Endothelial cell of hepatic sinusoid (primary cell): ENCODE data around the gene IMPDH2.
"Not testable (repeated sequence)": the region's sequence is repeated elsewhere in the genome, so short reads cannot be mapped to it uniquely, and the experiment has no call there.

ENCODE experiments used
- in situ Hi-C: cut with HindIII; loops from 2 replicates; pipeline ENCODE4 v1.10.0; 2017; ENCODE audit warnings: low sequenced_read_pairs

IMPDH2 gene

DNA sequence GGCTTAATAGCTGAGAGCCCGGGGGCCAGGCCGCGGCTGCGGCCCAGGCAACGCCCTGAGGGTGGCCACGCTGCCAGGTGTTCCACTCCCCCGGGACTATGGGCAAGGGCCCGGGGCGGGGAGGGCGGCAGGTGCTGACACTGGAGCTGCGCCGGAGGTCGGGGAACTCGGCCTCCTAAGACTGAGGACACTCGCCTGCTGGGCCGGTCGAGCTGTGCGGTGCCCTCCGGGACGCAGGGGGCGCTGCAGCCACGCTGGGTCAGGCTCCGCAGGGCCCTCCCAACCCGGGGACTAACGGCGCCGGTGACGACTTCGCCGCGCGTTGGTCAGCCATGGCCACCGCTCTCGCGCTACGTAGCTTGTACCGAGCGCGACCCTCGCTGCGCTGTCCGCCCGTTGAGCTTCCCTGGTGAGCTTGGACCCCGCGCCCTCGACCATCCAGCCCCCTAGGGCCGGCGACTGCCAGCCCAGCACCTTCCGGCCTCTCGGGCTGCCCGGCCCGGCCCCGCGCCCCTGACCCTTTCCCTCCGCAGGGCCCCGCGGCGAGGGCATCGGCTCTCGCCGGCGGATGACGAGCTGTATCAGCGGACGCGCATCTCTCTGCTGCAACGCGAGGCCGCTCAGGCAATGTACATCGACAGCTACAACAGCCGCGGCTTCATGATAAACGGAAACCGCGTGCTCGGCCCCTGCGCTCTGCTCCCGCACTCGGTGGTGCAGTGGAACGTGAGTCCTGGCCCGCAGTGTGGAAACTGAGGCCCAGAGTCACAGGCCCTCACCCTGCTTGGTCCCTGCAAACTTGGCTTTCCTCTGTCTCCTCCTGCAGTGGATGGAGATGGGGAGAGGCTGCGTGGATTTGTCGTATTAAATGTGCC, 7.1 kb downstream of the IMPDH2 start, which contains the start of gene NDUFAF3:
NDUFAF3 (plus strand) TSS at position 309 of the 875 bp plus-strand sequence; CDS start at position 333, 24 bp downstream.
- in situ Hi-C loops = no loop called here

DNA sequence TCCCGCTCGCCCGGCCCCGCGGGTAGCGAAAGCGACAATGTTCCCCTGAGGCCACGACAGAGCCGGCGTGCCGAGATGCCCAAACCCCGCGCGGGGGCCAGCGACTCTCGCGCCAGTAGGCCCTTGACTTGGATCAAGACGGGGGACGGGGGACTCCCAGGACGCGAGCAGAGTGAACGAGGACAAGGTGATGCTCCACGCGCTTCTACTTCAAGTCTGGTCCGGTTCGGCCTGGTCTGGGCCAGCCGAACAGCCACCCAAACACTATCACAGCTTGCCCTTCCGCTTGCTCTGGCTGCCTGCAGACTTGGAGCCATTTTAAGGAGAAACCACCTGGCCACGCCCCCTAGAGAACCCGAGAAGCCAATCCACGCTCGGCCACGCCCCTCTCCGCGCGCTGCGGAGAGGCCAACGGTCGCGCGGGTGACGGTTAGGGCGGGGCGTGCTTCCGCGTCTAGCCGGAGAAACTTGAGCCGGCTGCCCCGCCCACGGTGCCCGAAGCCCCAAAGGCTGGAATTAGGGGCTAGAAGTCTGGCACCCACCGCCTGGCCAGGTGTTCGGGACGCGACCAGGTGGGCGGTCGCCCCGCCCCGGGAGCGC, 7.9 kb downstream of the IMPDH2 start:
- in situ Hi-C loops = no loop called here

DNA sequence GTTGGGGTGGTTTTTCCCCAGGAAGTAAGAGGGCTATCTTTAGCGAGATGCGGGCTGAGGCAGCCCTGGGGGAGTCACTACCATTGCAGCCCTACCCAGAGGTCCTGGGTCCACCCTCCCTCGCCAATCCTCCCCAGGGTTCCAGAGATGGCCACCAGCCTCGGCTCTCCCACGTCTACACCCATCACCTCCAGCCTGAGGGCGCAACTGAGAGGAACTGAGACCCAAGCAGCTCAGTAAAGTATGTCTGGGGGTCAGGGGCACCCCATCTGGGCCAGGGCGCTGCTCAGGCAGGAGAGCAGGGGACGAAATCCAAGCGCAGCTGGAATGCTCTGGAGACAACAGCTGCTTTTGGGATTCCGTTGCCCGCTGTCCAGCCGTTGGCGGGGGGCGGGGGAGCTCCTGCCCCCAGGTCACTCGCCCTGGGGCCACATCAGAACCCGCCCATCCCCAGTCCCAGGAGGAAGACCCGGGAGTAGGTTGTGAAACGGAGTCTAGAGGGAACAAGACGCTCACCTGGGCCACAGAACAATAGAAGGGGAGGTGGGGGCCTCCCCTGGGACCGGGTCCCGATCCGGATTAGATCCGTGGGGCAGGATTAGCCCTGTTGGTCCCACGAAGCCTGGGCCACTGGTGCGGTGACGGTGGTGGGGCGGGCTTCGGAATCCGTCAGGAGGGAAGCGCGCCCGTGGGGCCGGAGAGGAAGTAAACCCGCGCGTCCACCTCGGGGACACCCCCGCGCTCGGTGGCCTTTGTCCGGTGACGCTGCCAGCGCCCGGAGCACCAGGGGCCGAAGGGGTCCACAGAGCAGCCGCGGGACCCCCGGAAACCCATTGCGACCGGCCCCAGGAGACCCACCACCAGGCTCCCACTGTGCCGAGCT, 8.6 kb downstream of the IMPDH2 start:
- in situ Hi-C loops = no loop called here

DNA sequence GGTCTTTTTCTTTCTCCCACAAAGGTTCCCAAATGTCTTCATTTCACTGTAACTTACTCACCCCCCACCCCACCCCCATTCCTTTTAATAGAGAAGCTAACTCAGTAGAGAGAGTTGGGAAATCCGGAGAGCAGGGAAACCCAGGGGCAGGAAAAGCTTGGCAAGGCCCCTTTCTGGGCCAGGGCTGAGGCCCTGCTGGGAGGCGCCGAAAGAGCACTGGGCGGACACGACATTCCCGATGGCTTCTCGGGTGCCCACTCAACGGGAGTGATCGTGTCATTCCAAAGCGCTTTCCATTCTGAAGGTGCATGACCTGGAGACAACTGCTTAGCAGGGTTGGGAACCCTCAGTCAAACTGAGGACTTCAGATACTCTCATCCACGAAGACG, 9.3 kb downstream of the IMPDH2 start:
- in situ Hi-C loops = no loop called here

DNA sequence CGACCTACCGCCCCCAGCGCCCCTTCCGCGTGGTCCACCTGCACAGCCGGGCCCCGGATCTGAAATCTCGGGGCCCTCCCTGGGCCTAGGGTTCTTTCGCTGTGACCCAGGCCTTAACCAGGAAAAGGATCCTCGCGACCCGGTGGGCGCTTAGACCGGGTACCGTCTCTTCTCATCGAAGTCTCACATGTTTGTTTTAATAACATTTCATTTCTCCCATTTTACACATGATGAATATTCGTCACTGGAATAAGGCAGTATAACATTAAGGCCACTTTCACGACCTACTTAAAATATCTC, 10.5 kb downstream of the IMPDH2 start:
- in situ Hi-C loops = no loop called here

DNA sequence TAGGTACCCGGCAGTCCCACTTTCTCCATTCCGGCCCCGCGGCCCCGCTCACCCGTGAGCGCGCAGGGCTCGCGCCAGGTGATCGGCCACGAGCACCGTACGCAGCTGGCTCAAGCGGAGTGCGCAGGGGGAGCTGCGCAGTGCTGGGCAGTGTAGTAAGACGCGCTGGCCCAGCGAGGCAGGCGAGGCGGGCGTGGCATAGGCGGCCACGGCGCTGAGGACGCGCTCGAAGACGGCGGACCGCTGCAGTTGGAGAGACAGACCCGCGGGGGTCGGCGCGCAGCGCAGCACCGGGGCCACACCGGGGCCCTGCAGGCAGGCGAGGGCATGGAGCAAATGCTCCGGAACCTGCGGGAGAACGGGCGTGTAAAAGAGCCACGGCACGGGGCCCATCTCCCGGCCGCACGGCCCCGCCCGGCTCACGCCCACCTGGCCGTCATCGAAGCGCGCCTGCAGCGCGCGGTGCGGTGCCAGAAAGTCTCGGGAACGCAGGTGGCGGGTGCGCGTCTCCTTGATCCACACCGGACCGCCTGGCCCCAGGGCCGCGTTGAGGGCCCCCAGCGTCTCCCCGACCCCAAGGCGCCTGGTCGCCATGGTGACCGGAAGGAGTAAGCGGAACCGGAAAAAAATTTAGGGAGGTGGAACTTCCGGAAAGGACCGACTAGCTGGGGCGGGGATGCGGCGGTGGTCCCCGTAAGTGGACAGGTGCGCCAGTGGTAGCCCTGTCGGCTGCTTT, 11.1 kb downstream of the IMPDH2 start, which contains the start of gene DALRD3:
DALRD3 (minus strand) TSS at position 610 of the 736 bp plus-strand sequence; CDS start at position 594, 16 bp downstream.
- in situ Hi-C loops = no loop called here

DNA sequence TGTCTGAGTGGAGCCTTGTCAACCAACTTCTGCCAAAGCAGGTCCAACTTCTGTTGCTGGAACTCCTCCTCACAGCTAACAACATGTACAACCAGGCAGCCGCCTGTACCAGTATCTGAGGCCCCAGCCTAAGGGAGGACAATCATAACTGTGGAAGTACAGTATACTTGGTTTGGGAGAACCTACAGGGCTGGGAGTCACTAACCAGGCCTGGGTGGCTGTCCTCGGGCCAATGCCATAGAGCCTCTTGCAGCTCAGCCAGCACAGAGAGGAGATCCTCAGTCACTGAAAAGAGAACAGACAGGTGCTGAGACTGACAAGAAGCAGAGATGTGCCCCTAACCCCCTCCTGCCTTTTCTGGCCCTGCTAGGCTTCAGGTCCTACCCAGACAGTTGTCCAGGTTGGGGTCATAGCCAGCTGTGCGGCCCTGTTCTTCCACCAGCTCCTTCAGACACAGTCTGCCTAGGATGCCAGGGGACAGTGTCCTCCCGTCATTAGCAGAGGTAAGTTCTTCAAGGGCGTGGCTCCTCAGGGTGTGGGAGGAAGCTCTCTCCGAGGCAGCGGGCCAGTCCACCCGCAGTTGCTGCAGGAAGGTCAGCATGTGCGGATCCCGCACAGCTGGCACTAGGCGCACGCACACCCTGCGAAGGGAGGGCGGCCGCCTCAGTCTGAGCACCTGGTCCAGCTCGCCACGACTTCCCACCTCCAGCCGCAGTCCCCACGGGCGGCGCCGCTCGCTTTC, 11.8 kb downstream of the IMPDH2 start:
- in situ Hi-C loops = no loop called here

DNA sequence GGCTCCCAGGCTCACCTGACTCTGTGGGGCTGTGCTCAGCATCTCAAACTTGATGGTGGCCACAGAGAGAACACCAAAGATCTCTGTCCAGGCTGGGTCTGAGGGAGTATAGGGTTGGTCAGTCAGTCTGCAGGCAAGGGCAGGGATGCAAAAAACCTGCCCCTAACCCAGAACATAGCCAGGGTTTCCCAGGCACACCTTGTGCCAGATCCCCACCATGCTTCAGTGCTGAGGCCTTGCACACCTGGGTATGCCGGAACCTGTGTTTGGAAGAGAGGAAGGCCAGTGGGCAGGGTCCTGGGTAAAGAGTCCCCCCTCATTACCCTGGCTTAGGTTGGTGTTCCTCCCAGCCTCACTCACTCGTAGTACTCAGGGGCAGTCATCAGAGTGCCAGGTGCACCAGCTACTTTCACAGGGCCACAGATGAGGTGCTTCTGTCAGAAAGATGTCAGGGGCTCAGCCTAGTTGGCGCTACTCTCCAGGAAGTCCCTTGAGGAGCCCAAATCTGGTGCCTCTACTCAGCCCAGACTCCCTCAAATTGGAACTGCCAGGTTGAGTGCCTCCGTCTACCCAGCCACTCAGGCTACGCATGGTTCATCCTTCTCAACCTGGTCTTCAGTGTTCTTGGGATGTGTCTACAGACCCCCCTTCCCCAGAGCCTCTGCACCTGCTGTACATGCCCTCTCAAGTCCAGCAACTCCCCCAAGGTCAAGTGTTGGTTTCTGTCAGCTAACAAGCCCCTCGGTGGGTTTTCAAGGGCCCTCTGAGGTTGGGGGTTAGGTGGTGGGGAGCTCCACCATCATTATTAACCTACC, 12.6 kb downstream of the IMPDH2 start:
- in situ Hi-C loops = no loop called here

DNA sequence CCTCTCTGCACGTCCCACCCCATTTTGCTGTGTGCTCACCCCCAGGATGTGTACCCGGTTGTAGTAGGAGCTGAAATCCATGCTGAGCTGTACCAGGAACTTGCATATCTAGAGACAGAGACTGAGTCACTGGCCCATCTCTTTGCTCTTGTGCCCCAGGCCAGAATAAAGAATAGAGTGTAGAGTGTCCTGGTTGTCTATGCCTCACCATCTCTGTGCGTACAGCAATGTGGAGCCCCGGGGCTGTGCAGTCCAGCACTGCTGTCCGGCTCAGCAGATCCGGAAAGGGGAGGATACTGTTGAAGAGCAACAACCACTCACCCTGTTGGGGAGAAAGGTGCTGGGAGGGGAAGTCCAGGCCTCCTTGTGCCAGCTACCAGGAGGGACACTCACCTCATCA, 13.4 kb downstream of the IMPDH2 start:
- in situ Hi-C loops = no loop called here

DNA sequence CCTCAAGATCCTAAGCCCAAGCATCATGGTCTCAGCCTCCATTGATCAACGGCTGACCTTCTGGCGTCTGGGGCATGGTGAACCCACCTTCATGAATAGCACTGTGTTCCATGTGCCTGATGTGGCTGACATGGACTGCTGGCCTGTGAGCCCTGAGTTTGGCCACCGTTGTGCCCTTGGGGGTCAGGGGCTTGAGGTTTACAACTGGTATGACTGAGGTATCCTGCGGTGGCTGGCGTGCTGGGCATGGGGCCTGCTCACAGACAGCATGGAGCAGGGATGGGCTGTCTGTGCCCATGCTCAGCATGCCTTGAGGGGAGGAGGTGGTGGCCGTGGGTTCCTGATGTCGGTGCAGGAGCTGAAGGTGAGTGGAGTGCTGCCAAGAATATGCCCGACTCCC, 14.1 kb downstream of the IMPDH2 start:
- in situ Hi-C loops = no loop called here

DNA sequence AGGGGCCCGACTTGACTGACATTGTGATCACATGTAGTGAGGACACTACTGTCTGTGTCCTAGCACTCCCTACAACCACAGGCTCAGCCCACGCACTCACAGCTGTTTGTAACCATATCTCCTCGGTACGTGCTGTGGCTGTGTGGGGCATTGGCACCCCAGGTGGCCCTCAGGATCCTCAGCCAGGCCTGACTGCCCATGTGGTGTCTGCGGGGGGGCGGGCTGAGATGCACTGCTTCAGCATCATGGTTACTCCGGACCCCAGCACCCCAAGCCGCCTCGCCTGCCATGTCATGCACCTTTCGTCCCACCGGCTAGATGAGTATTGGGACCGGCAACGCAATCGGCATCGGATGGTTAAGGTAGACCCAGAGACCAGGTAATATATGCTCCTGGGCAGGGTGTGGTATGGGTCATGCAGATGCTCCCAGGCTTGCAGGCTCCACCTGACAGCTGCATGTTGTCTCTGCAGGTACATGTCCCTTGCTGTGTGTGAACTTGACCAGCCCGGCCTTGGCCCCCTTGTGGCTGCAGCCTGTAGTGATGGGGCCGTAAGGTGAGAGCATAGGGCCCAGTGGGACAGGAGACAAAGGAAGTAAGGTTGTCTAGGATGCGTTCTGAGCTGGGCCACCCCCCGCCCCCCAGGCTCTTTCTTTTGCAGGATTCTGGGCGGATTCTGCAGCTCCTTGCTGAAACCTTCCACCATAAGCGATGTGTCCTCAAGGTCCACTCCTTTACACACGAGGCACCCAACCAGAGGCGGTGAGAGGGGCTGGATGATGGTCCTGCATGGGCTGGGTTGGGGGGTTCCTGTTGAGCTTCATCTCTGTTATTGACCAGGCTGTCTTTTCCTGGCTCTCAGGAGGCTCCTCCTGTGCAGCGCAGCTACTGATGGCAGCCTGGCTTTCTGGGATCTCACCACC, 15.2 kb downstream of the IMPDH2 start:
- in situ Hi-C loops = no loop called here

DNA sequence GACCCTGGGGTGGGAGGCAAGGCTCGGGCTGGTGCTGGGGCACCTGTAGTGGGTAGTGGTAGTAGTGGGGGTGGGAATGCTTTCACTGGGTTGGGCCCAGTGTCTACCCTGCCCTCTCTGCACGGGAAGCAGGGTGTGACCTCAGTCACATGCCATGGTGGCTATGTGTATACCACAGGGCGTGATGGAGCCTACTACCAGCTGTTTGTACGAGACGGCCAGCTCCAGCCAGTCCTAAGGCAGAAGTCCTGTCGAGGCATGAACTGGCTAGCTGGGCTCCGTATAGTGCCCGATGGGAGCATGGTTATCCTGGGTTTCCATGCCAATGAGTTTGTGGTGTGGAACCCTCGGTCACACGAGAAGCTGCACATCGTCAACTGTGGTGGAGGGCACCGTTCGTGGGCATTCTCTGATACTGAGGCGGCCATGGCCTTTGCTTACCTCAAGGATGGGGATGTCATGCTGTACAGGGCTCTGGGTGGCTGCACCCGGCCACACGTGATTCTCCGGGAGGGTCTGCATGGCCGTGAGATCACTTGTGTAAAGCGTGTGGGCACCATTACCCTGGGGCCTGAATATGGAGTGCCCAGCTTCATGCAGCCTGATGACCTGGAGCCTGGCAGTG, 16.0 kb downstream of the IMPDH2 start:
- in situ Hi-C loops = no loop called here

DNA sequence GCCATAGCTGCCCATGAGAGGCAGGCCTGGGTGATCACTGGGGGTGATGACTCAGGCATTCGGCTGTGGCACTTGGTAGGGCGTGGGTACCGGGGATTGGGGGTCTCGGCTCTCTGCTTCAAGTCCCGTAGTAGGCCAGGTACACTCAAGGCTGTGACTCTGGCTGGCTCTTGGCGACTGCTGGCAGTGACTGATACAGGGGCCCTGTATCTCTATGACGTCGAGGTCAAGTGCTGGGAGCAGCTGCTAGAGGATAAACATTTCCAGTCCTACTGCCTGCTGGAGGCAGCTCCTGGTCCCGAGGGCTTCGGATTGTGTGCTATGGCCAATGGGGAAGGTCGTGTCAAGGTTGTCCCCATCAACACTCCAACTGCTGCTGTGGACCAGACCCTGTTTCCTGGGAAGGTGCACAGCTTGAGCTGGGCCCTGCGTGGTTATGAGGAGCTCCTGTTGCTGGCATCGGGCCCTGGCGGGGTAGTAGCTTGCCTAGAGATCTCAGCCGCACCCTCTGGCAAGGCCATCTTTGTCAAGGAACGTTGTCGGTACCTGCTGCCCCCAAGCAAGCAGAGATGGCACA, 16.7 kb downstream of the IMPDH2 start:
- in situ Hi-C loops = no loop called here

DNA sequence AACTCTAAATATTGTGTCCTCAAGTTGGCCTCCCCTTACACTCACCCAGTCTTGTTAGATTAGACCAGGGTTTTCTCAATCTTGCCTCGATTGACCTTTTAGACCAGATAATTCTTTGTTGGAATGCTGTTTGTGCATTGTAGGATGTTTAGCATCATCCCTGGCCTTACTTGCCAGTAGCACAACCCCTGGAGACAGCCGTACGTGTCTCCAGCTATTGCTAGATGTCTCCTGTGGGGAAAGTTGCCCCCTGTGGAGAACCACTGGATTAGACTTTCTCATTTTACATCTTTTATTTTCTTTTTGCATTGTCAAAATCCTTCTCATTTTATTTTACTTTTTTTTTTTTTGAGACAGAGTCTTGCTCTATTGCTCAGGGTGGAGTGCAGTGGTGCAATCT, 19.8 kb downstream of the IMPDH2 start:
- in situ Hi-C loops = no loop called here

DNA sequence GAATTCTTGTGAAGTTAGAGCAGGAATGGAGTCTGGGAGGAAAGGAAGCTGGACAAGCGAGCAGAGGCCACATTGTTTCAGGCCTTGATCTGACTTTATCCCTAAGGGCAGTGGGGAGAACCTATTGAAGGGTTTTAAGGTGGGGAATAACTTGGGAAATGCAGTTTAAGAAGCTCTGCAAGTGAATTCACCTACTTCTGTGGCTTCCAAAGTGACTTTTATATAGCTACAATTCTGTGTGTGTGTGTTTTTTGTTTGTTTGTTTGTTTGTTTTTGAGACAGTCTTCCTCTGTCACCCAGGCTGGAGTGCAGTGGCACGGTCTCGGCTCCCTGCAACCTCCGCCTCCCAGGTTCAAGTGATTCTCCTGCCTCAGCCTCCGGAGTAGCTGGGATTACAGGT, 20.6 kb downstream of the IMPDH2 start:
- in situ Hi-C loops = not testable (repeated sequence)

DNA sequence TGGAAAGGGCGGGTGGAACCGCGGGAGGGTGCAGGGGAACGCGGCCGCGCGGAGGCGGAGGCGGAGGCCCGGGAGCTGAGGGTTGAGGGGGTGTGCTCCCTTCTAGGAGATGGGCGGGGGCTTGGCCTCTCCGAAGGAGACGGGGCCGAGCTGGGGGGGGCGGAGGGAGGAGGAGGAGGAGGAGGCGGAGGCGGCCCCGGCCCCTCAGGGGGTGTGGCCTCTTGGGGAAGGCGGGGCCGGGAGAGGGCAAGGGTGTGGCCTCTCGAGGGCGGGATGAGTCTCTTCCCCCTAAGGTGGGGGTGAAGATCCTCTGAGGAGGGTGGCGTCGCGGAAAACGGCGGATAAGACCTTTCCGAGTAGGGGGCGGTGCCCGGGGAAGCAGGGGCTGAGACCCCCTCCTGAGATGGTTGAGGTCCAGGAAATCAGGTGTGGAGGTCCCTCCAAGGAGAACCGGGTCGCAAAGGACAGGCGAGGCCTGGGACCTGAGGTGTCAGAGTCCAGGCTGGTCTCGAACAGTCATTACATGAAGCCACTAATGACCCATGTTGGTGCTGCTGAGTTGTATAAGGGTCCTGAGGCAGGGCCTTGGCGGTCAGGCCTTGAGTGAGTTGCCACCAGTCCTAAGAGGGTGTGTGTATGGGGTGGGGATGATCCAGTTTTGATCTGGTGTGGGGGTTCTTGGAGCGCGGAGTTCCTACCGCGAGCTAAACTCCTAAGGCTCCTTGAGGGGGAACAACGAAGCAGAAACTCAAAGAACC, 21.2 kb downstream of the IMPDH2 start:
- in situ Hi-C loops = no loop called here
